ENCODE measurements around the gene KLHL41. TPM values are rescaled to one million over a fixed set of nuclear protein-coding genes. Genes with fewer than 3 reads are reported as not detected.
"Not testable (repeated sequence)": the region's sequence is repeated elsewhere in the genome, so short reads cannot be mapped to it uniquely, and the experiment has no call there.

The KLHL41 gene
- total and polyA plus RNA-seq, 10 of the 15 experiments (the other 5 are each of a cell fraction or from before 2014, with no cell fraction given): 0.03 to 0.38 (median 0.10) TPM; not detected in 3

GRCh38 chr2:169561364-169561763 lies 51.9 kb downstream of the KLHL41 start:
- no peak overlapping the region for H3K9ac ChIP-seq (ENCODE audit: control insufficient read depth, insufficient read depth, low read length)
- H3K4me1 ChIP-seq (ENCODE audit: control insufficient read depth, insufficient read depth, low read length): no peaks in the 10 kb centered on the region
- no TSS peak for BruUV-seq (replicated peaks)
- DNase-seq (ENCODE audit: low read depth, low spot score) (no peak), ATAC-seq (no peak), FAIRE-seq (peak; percentile 7)
- no peak overlapping the region for H2AFZ ChIP-seq (ENCODE audit: control insufficient read depth, low read depth, low read length)
- H3K9me3 ChIP-seq (replicated peaks; ENCODE audit: control insufficient read depth, insufficient read depth, low read length): peaks cover 2% of the 10 kb centered on the region; the same call in 2 of the 3 replicates
- intact Hi-C loops (cut with micrococcal nuclease; ENCODE audit: unreplicated experiment): no loop called here
- ChIA-PET RAD21 (ENCODE audit: unreplicated experiment) (no interaction called here), CTCF (interaction anchor here (1.1 kb wide), 1 partner anchor 33 kb away, joined by 3 read pairs; no protein-coding TSS in a partner anchor), POLR2A (interaction anchor here (0.6 kb wide), 1 partner anchor 1296 kb away, joined by 4 read pairs; no protein-coding TSS in a partner anchor), SMC1A (ENCODE audit: uncharacterized antibody, unreplicated experiment) (interaction anchor here (1.5 kb wide), 1 partner anchor 11 kb away, joined by 3 read pairs; no protein-coding TSS in a partner anchor)
- H3K27ac ChIP-seq (ENCODE audit: control insufficient read depth, insufficient read depth): no peak overlapping the region
- WGBS (ENCODE audit: insufficient coverage, insufficient replicate concordance, low lambda C conversion rate, missing lambda C conversion rate): 95% methylated on average over 1 of the region's 1 CpG
- no peaks in the 10 kb centered on the region for H3K27me3 ChIP-seq (replicated peaks in 1 of 2; ENCODE audit: control insufficient read depth in 2 of 2, insufficient read depth in 2 of 2, low read length in 1 of 2)
- H3K4me3 ChIP-seq: no peak overlapping the region
- peaks cover 1 to 12% of the 10 kb centered on the region in 2 experiments; a peak in 1 of 4 replicates for H3K36me3 ChIP-seq (ENCODE audit: control insufficient read depth in 2 of 2, insufficient read depth in 2 of 2, low read length in 1 of 2)
- no peaks in the 10 kb centered on the region for H4K20me1 ChIP-seq (ENCODE audit: control insufficient read depth, insufficient read depth)
- TF ChIP-seq SMC3 (IDR thresholded peaks at IDR 0.05; ENCODE audit: borderline replicate concordance, low read length) (no peak), USF1 (IDR thresholded peaks at IDR 0.05; ENCODE audit: borderline replicate concordance, extremely low read length, insufficient read depth, low read depth, low read length) (no peak), BMI1 (IDR thresholded peaks at IDR 0.05; ENCODE audit: borderline replicate concordance) (no peak), ETV6 (conservative IDR thresholded peaks at IDR 0.05 in 1 of 2, IDR thresholded peaks at IDR 0.05 in 1 of 2; ENCODE audit: borderline replicate concordance in 1 of 2, low read depth in 1 of 2) (no peak), SMARCA5 (IDR thresholded peaks at IDR 0.05) (no peak), CHD1 (IDR thresholded peaks at IDR 0.05; ENCODE audit: low read depth, low read length) (no peak), RCOR1 (conservative IDR thresholded peaks at IDR 0.05; ENCODE audit: low read depth, low read length) (no peak)
- TF ChIP-seq, protein P1, sequence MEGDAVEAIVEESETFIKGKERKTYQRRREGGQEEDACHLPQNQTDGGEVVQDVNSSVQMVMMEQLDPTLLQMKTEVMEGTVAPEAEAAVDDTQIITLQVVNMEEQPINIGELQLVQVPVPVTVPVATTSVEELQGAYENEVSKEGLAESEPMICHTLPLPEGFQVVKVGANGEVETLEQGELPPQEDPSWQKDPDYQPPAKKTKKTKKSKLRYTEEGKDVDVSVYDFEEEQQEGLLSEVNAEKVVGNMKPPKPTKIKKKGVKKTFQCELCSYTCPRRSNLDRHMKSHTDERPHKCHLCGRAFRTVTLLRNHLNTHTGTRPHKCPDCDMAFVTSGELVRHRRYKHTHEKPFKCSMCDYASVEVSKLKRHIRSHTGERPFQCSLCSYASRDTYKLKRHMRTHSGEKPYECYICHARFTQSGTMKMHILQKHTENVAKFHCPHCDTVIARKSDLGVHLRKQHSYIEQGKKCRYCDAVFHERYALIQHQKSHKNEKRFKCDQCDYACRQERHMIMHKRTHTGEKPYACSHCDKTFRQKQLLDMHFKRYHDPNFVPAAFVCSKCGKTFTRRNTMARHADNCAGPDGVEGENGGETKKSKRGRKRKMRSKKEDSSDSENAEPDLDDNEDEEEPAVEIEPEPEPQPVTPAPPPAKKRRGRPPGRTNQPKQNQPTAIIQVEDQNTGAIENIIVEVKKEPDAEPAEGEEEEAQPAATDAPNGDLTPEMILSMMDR (IDR thresholded peaks at IDR 0.05 in 2 of 3, conservative IDR thresholded peaks at IDR 0.05 in 1 of 3; ENCODE audit: control insufficient read depth in 2 of 3, extremely low read depth in 1 of 3, insufficient read depth in 1 of 3, low read depth in 3 of 3, low read length in 3 of 3): no peak
- TF ChIP-seq, protein P2, sequence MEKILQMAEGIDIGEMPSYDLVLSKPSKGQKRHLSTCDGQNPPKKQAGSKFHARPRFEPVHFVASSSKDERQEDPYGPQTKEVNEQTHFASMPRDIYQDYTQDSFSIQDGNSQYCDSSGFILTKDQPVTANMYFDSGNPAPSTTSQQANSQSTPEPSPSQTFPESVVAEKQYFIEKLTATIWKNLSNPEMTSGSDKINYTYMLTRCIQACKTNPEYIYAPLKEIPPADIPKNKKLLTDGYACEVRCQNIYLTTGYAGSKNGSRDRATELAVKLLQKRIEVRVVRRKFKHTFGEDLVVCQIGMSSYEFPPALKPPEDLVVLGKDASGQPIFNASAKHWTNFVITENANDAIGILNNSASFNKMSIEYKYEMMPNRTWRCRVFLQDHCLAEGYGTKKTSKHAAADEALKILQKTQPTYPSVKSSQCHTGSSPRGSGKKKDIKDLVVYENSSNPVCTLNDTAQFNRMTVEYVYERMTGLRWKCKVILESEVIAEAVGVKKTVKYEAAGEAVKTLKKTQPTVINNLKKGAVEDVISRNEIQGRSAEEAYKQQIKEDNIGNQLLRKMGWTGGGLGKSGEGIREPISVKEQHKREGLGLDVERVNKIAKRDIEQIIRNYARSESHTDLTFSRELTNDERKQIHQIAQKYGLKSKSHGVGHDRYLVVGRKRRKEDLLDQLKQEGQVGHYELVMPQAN (conservative IDR thresholded peaks at IDR 0.05): no peak
- no peak overlapping the region for H3K4me2 ChIP-seq (ENCODE audit: control insufficient read depth, insufficient read depth)
- no peaks in the 10 kb centered on the region for H3K79me2 ChIP-seq (ENCODE audit: control insufficient read depth, insufficient read depth, low read length)
- in situ Hi-C loops (cut with MboI): no loop called here

DNA sequence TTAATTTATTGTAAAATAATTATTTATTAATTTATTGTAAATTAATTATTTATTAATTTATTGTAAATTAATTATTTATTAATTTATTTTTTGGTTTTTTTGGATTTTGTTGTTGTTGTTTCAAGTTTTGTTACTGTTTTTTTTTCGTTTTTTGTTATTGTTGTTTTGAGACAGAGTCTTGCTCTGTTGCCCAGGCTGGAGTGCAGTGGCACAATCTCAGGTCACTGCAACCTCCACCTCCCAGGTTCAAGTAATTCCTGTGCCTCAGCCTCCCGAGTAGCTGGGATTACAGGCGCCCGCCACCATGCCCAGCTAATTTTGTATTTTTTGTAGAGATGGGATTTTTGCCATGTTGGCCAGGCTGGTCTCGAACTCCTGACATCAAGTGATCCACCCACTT lies 52.6 kb downstream of the KLHL41 start:
- BruUV-seq (replicated peaks); in situ Hi-C loops (cut with MboI); H3K9ac ChIP-seq (ENCODE audit: control insufficient read depth, insufficient read depth, low read length); H3K4me3 ChIP-seq; H3K4me1 ChIP-seq (ENCODE audit: control insufficient read depth, insufficient read depth, low read length); ATAC-seq; DNase-seq (ENCODE audit: low read depth, low spot score); H4K20me1 ChIP-seq (ENCODE audit: control insufficient read depth, insufficient read depth); FAIRE-seq; intact Hi-C loops (cut with micrococcal nuclease; ENCODE audit: unreplicated experiment); RAD21 ChIA-PET (ENCODE audit: unreplicated experiment); H3K27ac ChIP-seq (ENCODE audit: control insufficient read depth, insufficient read depth); H2AFZ ChIP-seq (ENCODE audit: control insufficient read depth, low read depth, low read length); H3K4me2 ChIP-seq (ENCODE audit: control insufficient read depth, insufficient read depth); H3K79me2 ChIP-seq (ENCODE audit: control insufficient read depth, insufficient read depth, low read length); H3K9me3 ChIP-seq (replicated peaks; ENCODE audit: control insufficient read depth, insufficient read depth, low read length); H3K27me3 ChIP-seq (replicated peaks in 1 of 2; ENCODE audit: control insufficient read depth in 2 of 2, insufficient read depth in 2 of 2, low read length in 1 of 2): not testable (repeated sequence)
- SMC1A ChIA-PET (ENCODE audit: uncharacterized antibody, unreplicated experiment): interaction anchor here (1.3 to 1.6 kb wide), 2 partner anchors 23 to 99 kb away, joined by 3 read pairs; no protein-coding TSS in a partner anchor
- peaks cover 0 to 12% of the 10 kb centered on the region in 2 experiments; a peak in 1 of 4 replicates for H3K36me3 ChIP-seq (ENCODE audit: control insufficient read depth in 2 of 2, insufficient read depth in 2 of 2, low read length in 1 of 2)
- CTCF ChIA-PET: interaction anchor here (0.5 kb wide), 1 partner anchor 32 kb away, joined by 3 read pairs; no protein-coding TSS in a partner anchor
- POLR2A ChIA-PET: interaction anchor here (1.4 kb wide), 1 partner anchor 11 kb away, joined by 6 read pairs; the partner anchor contains the start of gene FASTKD1
- 97% methylated on average over 5 of the region's 5 CpGs for WGBS (ENCODE audit: insufficient coverage, insufficient replicate concordance, low lambda C conversion rate, missing lambda C conversion rate)

All from GM12878 (cell line).